GM18873 (cell line): ENCODE data around the gene DOCK1.

Source experiments
- ATAC-seq: cut with Tn5 transposase; IDR thresholded peaks from one replicate; pipeline ENCODE4 v1.9.1; 2021; ENCODE audit warnings: mild to moderate bottlenecking, moderate library complexity, moderate number of reproducible peaks; ENCODE audit not compliant: unreplicated experiment, low FRiP score

The DOCK1 gene

GRCh38 chr10:127154831-127155620 lies 249.8 kb downstream of the DOCK1 start:
- no peak for ATAC-seq

- ATAC-seq, result no peak
Measured at GRCh38 chr10:127157089-127157488, 251.9 kb downstream of the DOCK1 start.

- no peak for ATAC-seq
Measured at GRCh38 chr10:127157506-127158200, 252.4 kb downstream of the DOCK1 start.

GRCh38 chr10:127158662-127159061 lies 253.4 kb downstream of the DOCK1 start:
- ATAC-seq, result no peak

- ATAC-seq, result no peak
Measured at GRCh38 chr10:127159648-127160245, 254.5 kb downstream of the DOCK1 start.

- no peak for ATAC-seq
Measured at GRCh38 chr10:127161482-127161881, 256.3 kb downstream of the DOCK1 start.

- ATAC-seq, result no peak
Measured at GRCh38 chr10:127162841-127163240, 257.6 kb downstream of the DOCK1 start.

GRCh38 chr10:127168261-127168660 lies 263.0 kb downstream of the DOCK1 start:
- no peak for ATAC-seq

- ATAC-seq, result no peak
Measured at GRCh38 chr10:127174866-127175265, 269.6 kb downstream of the DOCK1 start.

- ATAC-seq, result no peak
Measured at GRCh38 chr10:127175357-127176110, 270.3 kb downstream of the DOCK1 start.

GRCh38 chr10:127176649-127177048 lies 271.4 kb downstream of the DOCK1 start:
- ATAC-seq, result no peak

GRCh38 chr10:127179612-127180250 lies 274.5 kb downstream of the DOCK1 start:
- no peak for ATAC-seq

GRCh38 chr10:127182161-127182560 lies 276.9 kb downstream of the DOCK1 start:
- no peak for ATAC-seq

- ATAC-seq, result no peak
Measured at GRCh38 chr10:127184582-127184981, 279.4 kb downstream of the DOCK1 start.

GRCh38 chr10:127186813-127187212 lies 281.6 kb downstream of the DOCK1 start:
- no peak for ATAC-seq

- no peak for ATAC-seq
Measured at GRCh38 chr10:127189226-127189625, 284.0 kb downstream of the DOCK1 start.

- ATAC-seq, result no peak
Measured at GRCh38 chr10:127190427-127190826, 285.2 kb downstream of the DOCK1 start.

- ATAC-seq, result no peak
Measured at GRCh38 chr10:127193125-127193524, 287.9 kb downstream of the DOCK1 start.

- no peak for ATAC-seq
Measured at GRCh38 chr10:127194111-127194510, 288.9 kb downstream of the DOCK1 start.

- ATAC-seq, result no peak
Measured at GRCh38 chr10:127194599-127194998, 289.4 kb downstream of the DOCK1 start.
